GM12872 (cell line): Measurements from ENCODE around the gene CDKN2B-AS1.

ENCODE experiments used
- TF ChIP-seq, protein P1 (sequence below): IDR thresholded peaks from 3 replicates; pipeline ENCODE4 v1.5.1; 2011; ENCODE audit warnings: low read depth, mild to moderate bottlenecking, low read length, moderate library complexity; ENCODE audit not compliant: insufficient read depth

The CDKN2B-AS1 gene

GRCh38 chr9:22060831-22061383 lies 66.3 kb downstream of the CDKN2B-AS1 start:
- TF ChIP-seq, protein P1, sequence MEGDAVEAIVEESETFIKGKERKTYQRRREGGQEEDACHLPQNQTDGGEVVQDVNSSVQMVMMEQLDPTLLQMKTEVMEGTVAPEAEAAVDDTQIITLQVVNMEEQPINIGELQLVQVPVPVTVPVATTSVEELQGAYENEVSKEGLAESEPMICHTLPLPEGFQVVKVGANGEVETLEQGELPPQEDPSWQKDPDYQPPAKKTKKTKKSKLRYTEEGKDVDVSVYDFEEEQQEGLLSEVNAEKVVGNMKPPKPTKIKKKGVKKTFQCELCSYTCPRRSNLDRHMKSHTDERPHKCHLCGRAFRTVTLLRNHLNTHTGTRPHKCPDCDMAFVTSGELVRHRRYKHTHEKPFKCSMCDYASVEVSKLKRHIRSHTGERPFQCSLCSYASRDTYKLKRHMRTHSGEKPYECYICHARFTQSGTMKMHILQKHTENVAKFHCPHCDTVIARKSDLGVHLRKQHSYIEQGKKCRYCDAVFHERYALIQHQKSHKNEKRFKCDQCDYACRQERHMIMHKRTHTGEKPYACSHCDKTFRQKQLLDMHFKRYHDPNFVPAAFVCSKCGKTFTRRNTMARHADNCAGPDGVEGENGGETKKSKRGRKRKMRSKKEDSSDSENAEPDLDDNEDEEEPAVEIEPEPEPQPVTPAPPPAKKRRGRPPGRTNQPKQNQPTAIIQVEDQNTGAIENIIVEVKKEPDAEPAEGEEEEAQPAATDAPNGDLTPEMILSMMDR: no peak

DNA sequence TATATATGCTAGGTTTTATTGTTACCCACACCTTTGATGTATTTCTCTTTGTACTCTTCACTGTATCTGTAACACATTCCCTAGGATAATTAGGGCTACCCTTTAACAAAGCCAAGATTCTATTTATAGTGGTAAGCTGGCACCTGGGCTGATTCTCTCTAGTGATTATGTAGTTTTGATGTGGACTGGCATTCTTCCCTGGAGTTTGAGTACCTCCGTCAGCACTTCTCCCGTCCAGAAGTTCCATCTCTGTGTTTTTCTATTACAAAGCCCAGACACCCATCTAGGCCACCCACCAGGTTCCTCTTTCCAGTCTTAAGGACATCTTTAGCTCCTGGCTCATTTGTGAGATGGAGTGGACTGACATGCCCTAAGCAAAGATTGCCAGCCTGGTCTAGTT lies 70.4 kb downstream of the CDKN2B-AS1 start:
- TF ChIP-seq, protein P1: no peak

- TF ChIP-seq, protein P1: no peak
These were observed 71.0 kb downstream of the CDKN2B-AS1 start for GRCh38 chr9:22065431-22066200.

DNA sequence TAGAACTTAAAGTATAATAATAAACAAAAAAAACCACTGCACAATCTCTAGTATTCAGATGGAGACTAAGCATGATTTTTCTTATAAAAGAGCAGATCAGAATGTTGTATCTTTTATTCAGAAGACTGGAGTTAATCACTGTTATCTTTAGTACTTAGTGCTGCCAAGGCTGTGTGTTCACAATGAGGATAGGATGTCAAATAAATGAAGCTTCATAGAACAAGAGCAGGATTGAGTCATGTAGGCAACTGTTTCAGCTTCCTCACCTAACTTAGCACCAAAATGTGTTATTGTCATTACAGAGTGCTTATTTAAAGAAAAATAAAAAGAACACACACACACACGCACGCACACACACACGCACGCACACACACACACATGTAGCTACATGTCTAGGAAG lies 72.6 kb downstream of the CDKN2B-AS1 start:
- TF ChIP-seq, protein P1: no peak

GRCh38 chr9:22068369-22068768 lies 73.8 kb downstream of the CDKN2B-AS1 start:
- TF ChIP-seq, protein P1: no peak

DNA sequence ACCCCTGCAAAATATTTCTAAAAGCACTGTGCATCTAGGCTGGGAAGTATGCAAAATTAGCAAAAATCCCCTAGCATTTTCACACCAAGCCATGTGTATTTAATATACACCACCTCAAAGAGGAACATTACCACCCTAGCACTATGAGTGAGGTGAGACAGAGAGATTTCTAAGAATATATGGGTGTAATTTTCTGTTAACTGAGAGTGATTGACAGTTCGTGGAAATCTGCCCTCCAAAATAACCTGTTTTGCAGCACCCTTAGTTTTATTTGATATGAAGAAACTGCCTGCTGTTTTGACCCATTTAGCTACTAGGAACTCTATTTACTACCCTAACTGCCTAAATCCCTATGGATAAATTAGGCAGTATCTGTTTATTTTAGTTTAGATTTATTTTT lies 78.8 kb downstream of the CDKN2B-AS1 start:
- TF ChIP-seq, protein P1: no peak

- TF ChIP-seq, protein P1: no peak
These were observed 83.5 kb downstream of the CDKN2B-AS1 start for GRCh38 chr9:22078081-22078480.
